ENCODE results near the gene SNX1.

DNA sequence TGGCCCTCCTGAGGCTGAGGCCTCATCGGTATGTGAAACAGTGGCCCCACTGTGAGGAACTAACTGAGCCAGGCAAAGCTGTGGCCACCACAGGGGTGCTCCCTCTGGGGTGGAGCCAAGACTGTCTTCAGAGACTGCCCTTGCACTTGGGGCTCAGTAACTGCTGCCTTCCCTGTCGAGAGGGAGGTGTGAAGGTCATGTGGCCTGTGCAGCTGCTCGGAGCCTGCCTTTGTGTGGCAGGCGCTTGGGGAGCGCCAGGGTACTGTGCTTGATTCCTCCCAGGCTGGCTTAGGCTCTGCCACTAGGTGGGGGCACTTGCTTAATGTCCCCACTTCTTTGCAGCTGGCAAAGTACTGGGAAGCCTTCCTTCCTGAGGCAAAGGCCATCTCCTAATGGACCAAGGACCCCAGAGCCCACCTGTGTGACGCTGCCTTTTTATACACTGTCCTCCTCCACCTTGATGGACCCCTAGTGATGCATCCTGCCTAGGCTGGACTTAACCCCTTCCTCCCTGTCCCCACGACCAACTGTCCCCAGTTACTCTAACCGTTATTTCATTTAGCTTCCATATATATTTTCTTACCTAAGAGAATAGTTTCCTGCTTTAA lies 41.5 kb downstream of the SNX1 start:
- no peak for TF ChIP-seq POLR2A (IDR thresholded peaks at IDR 0.05)
- TF ChIP-seq, protein P1, sequence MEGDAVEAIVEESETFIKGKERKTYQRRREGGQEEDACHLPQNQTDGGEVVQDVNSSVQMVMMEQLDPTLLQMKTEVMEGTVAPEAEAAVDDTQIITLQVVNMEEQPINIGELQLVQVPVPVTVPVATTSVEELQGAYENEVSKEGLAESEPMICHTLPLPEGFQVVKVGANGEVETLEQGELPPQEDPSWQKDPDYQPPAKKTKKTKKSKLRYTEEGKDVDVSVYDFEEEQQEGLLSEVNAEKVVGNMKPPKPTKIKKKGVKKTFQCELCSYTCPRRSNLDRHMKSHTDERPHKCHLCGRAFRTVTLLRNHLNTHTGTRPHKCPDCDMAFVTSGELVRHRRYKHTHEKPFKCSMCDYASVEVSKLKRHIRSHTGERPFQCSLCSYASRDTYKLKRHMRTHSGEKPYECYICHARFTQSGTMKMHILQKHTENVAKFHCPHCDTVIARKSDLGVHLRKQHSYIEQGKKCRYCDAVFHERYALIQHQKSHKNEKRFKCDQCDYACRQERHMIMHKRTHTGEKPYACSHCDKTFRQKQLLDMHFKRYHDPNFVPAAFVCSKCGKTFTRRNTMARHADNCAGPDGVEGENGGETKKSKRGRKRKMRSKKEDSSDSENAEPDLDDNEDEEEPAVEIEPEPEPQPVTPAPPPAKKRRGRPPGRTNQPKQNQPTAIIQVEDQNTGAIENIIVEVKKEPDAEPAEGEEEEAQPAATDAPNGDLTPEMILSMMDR (IDR thresholded peaks at IDR 0.05): no peak

Measured in uterus (tissue), 2 donors.